GM12891 (cell line): ENCODE data around the gene FMNL3. TPM values are rescaled to one million over a fixed set of nuclear protein-coding genes. Genes with fewer than 3 reads are reported as not detected.

ENCODE experiments used
- DNase-seq: peaks from one replicate; pipeline ENCODE4 v3.0.0; 2011; ENCODE audit warnings: low spot score; ENCODE audit not compliant: insufficient read length
- FAIRE-seq: peaks from 2 replicates; lab custom pipeline; 2011; peaks lifted over from hg19 to GRCh38; lab: Jason Lieb, UNC
- PAX5 ChIP-seq: IDR thresholded peaks from 2 replicates; pipeline ENCODE4 v1.6.1; 2011; ENCODE audit warnings: low read length, moderate library complexity, mild to moderate bottlenecking; ENCODE audit not compliant: insufficient read depth, severe bottlenecking
- POLR2A ChIP-seq: IDR thresholded peaks from 2 replicates; pipeline ENCODE4 v1.6.1; 2011; ENCODE audit warnings: low read depth, low read length, control low read depth
- POLR2AphosphoS5 ChIP-seq: IDR thresholded peaks from 2 replicates; pipeline ENCODE4 v1.6.1; 2011; ENCODE audit warnings: low read depth, low read length, control low read depth
- POU2F2 ChIP-seq: IDR thresholded peaks from 2 replicates; pipeline ENCODE4 v1.6.1; 2011; ENCODE audit warnings: low read depth, mild to moderate bottlenecking, control low read depth, low read length, moderate library complexity
- SPI1 ChIP-seq: IDR thresholded peaks from 2 replicates; pipeline ENCODE4 v1.6.1; 2011; ENCODE audit warnings: low read depth, low read length, control low read depth
- TAF1 ChIP-seq: IDR thresholded peaks from 2 replicates; pipeline ENCODE4 v1.6.1; 2011; ENCODE audit warnings: low read depth, low read length, control low read depth
- polyA plus RNA-seq: library from polyadenylated mRNA; unstranded; fragments of >200 nt; gene quantifications from one replicate; pipeline ENCODE4 v1.2.1, GENCODE V29; 2012; ENCODE audit warnings: low read depth, missing spikeins, inconsistent platforms; ENCODE audit not compliant: missing spikeins

FMNL3 gene, protein sequence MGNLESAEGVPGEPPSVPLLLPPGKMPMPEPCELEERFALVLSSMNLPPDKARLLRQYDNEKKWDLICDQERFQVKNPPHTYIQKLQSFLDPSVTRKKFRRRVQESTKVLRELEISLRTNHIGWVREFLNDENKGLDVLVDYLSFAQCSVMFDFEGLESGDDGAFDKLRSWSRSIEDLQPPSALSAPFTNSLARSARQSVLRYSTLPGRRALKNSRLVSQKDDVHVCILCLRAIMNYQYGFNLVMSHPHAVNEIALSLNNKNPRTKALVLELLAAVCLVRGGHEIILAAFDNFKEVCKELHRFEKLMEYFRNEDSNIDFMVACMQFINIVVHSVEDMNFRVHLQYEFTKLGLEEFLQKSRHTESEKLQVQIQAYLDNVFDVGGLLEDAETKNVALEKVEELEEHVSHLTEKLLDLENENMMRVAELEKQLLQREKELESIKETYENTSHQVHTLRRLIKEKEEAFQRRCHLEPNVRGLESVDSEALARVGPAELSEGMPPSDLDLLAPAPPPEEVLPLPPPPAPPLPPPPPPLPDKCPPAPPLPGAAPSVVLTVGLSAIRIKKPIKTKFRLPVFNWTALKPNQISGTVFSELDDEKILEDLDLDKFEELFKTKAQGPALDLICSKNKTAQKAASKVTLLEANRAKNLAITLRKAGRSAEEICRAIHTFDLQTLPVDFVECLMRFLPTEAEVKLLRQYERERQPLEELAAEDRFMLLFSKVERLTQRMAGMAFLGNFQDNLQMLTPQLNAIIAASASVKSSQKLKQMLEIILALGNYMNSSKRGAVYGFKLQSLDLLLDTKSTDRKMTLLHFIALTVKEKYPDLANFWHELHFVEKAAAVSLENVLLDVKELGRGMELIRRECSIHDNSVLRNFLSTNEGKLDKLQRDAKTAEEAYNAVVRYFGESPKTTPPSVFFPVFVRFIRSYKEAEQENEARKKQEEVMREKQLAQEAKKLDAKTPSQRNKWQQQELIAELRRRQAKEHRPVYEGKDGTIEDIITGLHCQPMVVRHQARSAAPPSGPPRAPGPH
- 40.1 TPM for polyA plus RNA-seq

DNA sequence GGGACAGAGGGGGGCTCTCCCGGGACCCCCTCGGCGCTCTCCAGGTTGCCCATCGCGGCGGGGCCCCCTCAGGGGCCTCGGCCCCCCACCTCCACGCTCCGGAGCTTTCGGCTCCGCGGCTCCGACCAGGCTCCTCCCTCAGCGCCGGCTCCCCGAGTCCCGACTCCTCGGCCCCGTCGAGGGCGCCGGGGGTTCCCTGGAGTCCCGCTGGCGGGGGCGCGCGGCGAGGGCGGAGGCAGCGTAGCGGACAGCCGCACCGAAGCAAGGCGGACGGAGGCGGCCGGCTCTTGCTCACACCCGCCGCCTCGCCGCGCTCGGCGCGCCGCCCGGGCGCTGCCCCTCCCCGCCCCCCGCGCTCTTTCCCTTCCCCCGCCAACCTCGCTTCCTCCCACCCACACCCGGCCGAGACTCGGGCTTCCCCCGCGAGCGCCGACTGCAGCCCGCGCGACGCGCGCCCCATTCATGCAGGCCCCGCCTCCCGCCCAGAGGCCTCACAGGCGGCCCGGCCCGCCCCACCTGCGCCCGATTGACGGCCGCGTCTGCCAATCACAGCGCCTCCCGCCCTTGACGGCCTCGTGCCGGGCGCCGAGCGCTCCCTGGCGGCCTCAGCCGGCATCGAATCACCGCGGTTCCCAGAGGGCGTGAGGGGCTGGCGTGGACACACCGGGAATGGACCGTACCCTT, at the start of gene FMNL3:
FMNL3 (minus strand) TSS at position 278 of the 684 bp plus-strand sequence; CDS start at position 53, 225 bp downstream.
- FAIRE-seq, result peak; percentile 88
- DNase-seq, result peak; percentile 97

DNA sequence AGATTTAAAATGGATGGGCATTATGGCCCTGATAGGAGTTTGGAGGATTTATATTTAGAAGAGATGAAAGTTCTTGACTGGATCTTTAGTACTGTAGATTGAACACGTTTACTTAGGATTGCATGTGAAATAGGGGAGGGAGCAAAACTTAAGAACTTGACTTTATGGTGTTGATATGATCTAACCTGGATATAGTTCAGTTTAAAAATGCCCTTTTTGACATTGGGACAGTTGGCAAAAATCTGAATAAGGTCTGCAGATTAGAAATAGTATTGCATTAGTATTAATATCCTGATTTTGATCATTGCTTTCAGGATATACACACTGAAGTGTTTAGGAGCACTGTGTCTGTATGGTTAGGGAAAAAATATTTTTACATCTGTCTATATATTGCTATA, 43.8 kb upstream of the FMNL3 start:
- no peak for DNase-seq
- TF ChIP-seq POLR2A (no peak), POLR2AphosphoS5 (no peak), TAF1 (no peak), POU2F2 (no peak), SPI1 (no peak), PAX5 (no peak)
- FAIRE-seq, result no peak

More for the DNA sequence above, at the start of gene FMNL3:
- TF ChIP-seq PAX5 (peak; percentile 55), POLR2A (no peak), SPI1 (0 out of 2 replicates have a peak, but pooled peaks have one; percentile 13), POLR2AphosphoS5 (no peak), TAF1 (peak; percentile 40; the same call in 1 of the 2 replicates), POU2F2 (no peak)

DNA sequence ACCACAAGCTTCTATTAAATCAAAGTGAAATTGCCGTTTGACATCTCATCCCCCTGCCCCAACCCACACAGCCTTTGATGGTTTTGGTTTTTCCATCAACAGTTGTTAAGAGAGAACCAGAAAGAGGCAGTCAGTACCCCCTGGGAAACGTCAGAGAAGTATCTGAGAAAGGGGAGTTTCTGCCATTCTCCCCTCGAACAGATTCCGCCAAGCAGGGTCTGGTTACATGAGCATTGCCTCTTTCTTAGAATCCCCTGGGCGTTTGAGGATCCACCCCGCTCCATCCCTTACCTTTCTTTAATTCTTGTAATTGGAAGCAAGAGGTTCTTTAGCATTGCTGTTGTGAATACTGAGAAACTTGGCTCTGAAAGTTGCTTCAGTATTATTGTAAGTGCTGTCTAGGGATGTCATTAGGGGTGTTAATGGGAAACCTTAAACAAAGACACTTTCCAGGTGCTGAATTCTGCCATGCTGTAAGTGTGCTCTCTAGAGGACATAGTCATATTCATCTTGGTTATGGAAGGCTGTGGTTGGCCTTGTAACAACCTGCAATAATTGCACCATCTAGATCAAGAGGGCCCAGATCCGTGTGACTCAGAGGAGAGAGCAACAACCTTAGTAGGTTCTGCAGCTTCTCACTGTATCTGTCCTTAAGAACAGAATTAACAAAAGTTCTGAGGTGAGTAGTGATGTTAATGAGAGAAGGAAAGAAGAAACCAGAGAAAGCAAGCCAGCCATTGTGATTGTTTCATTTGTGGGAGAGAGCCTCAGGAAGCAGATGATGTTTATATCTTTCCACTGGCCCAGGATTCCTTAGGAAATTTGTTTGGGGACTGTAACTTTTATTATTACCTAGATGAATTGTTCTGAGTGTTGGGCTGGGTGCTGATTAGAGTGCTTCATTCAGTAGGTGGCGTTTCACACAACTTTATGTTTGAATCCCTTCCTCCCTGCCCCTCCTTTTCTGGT, 43.1 kb upstream of the FMNL3 start:
- TF ChIP-seq POLR2A, result peak; percentile 64
- no peak for TF ChIP-seq POU2F2
- FAIRE-seq (peak; percentile 55), DNase-seq (no peak)

DNA sequence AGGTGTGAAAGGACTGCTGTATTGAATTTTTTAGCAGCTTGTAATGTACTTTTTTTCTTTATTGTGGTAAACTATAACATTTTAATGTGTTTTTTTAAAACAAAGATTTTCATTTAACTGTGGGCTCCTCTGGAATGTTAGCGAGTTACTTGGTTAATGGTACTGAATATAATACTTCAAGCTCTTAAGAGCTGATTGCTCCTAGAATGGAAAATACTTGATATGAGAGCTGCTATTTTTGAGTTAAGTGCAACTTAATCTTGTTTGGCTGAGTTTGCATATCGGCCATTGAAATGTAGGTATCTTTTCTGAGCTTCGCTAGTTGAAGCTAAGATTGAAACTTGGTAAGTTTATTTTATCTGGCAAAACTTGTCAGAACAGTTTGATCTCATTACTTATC, 41.6 kb upstream of the FMNL3 start:
- no peak for TF ChIP-seq SPI1
- TF ChIP-seq PAX5, result no peak
- TF ChIP-seq TAF1, result no peak
- no peak for TF ChIP-seq POU2F2
- TF ChIP-seq POLR2AphosphoS5, result no peak
- DNase-seq (no peak), FAIRE-seq (no peak)

DNA sequence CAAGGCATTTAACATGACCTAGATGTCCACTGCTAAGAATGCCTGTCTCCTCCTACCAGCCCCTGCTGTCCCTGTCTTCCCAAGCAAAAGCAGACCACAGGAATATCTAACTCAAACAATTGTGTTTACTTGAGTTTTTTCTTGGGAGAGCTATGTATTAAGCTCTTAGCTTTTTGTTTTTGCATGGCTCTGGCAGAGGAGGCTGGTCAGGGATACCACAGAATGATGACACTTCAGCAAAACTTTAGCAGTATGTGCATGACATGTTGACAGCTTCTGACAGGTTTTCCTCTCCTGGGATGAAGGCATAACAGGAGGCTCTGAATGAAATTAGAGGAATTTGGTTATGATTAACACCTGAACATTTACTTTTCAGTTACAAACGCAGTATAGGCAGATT, 41.1 kb upstream of the FMNL3 start:
- FAIRE-seq, result peak; percentile 54
- DNase-seq, result no peak
- no peak for TF ChIP-seq PAX5
- TF ChIP-seq POU2F2, result no peak
- no peak for TF ChIP-seq POLR2AphosphoS5
- no peak for TF ChIP-seq POLR2A
- no peak for TF ChIP-seq SPI1
- no peak for TF ChIP-seq TAF1

DNA sequence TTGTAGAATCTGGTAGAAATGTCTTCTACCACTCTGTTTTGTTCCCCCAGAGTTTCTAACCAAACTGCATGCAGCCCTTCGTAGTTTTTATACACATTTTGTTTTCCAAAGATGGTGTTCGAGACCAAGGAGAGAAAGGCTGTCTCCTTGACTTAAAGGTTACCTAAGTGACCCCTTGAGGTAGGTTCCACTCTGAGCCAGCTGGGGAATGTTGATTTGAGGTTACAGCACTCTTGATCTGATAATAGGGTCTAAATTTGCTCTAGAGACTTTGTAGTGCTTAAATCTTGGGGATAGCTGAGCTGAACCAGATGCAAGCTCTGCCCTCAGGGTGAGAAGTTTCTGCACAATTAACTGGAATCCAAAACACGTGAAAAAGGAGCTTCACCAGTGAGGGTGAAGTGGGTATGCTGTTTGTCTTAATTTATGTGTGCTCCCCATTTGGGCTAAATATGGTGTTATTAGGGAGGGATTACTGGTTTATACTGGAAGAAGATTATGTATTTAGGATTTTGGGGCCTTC, 37.2 kb upstream of the FMNL3 start:
- TF ChIP-seq POU2F2 (no peak), PAX5 (no peak), TAF1 (no peak), POLR2A (no peak), SPI1 (no peak), POLR2AphosphoS5 (no peak)
- FAIRE-seq (no peak), DNase-seq (no peak)

DNA sequence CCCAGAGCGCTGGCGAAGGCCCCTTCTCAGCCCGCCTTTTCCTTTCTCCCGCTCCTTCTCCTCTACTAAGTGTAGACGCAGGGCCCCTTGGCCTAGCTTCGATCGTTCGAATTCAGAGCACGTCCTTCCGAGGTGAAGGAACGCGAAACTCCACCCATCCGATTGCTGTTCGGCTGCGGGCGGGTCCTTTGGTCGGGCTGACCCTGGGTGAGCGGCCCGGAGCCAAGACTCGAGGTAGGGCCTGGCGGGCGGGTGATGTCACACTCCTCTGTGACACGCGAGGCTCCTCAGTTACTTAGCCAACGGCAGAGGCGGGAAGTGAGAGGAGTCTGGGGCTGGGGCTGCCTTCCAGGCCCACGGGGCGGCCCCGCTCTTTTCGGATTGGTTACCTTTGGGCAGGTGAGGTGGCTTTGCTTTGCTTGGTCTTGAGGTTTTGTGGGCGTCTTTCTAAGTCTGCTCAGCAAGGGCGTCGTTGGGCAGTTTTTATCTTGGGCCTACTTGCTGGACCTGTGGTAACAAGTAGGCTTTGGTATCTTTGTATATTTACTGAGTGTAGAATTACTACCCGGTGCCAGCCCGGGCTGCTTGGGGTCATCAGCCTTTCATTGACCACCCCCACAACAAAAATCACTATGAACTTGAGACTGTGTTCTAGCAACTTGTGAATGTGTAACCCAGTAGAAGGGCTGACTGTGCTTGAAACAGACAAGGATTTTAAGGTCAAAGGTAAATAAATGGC, 34.8 kb upstream of the FMNL3 start:
- DNase-seq, result peak; percentile 51
- TF ChIP-seq POU2F2, result no peak; the same call in 1 of the 2 replicates
- peak; percentile 47; the same call in 1 of the 2 replicates for TF ChIP-seq POLR2A
- peak; percentile 27; the same call in 1 of the 2 replicates for TF ChIP-seq TAF1
- no peak for TF ChIP-seq PAX5
- TF ChIP-seq POLR2AphosphoS5, result peak; percentile 77
- peak; percentile 62 for TF ChIP-seq SPI1
- FAIRE-seq, result no peak
